HG03175 (cell line): ENCODE measurements around the gene PPY.
"Not testable (repeated sequence)": the region's sequence is repeated elsewhere in the genome, so short reads cannot be mapped to it uniquely, and the experiment has no call there.

Experiments
- ATAC-seq: cut with Tn5 transposase; IDR thresholded peaks from one replicate; pipeline ENCODE4 v1.9.1; 2021; ENCODE audit warnings: mild to moderate bottlenecking, moderate library complexity; ENCODE audit not compliant: unreplicated experiment

Gene PPY

GRCh38 chr17:43966276-43966675, 24.0 kb upstream of the PPY start:
- no peak for ATAC-seq

DNA sequence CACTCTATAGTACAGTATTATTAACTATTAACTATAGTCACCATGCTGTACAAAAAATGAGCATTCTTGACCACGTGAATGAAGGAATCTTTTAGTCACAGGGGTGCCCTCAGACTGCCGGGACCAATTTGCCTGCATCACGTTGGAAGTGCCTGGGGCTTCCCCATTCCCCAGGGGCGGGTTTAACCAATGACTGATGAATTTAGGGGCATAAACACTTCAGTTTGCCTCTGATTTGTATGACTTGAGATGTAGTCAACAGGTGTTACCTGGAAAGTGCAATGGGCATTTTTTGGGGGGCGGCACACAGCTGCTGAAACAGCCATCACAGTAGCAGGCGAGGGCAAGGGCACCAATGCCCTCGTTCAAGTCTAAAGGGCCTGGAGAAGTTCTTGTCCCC, 20.2 kb upstream of the PPY start:
- no peak for ATAC-seq

DNA sequence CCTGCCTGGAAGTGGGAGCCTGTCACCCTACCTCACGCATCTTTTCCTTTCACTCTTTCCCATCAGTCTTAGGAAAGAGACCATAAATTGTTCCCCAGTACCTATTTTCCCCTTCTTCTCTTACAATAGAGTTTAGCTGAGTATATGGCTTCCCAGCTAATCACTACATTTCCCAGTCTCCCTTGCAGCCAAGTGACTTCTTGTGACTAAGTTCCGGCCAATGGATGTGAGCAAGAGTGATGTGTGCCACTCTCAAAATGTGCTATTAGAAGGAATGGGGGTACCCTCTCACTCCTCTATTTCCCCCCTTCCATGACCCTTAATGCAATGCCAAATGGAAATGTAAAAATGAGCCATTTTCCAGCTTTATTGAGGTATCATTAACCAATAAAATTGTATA, 19.7 kb upstream of the PPY start:
- ATAC-seq: no peak

- ATAC-seq: not testable (repeated sequence)
These were observed 19.0 kb upstream of the PPY start for GRCh38 chr17:43961292-43961691.

DNA sequence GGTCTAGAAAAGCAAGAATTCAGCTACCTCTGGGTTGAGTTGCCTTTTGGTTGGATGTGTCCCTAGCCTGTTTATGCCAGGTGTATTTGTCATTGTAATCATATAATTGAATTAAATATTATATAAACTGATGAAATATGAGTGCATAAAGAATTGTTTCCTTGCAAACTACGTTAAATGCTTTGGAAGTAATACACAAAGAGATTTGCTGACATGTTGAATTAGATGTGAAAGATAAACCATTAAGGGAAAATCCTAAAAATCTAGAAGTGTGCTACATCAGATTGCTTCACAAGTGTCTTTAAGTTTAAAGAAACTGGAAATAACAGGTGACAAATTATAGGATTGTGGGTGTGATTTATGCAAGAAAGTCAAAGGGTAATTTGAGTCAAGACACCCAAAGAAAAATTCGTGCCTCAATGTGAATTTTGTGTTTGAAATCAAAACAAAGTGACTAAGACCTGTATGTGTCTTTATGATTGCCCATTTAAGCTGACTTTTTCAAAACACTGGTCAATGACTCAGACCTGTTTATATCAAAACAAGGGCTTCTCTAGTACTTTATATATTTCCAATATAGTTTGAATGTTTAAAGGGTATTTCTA, 16.6 kb upstream of the PPY start:
- ATAC-seq: no peak

DNA sequence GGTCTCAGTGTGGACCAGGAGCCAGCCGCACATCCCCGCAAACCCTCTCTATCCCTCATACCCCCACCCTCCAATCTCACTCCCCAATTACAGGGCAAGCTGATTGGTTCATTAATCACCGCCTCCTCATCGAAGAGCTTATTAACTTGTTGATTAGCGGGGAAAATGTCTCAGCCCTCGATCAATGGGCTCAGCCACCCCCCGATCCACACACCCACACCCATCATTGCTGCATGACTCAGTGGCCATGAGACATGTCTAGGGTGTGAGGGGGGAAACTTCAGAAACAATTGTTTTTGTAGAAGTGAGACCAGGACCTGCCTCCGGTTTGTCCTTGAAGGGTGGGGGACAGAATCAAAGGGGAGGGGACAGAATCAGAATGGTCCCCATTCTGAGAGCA, 13.9 kb upstream of the PPY start:
- no peak for ATAC-seq

DNA sequence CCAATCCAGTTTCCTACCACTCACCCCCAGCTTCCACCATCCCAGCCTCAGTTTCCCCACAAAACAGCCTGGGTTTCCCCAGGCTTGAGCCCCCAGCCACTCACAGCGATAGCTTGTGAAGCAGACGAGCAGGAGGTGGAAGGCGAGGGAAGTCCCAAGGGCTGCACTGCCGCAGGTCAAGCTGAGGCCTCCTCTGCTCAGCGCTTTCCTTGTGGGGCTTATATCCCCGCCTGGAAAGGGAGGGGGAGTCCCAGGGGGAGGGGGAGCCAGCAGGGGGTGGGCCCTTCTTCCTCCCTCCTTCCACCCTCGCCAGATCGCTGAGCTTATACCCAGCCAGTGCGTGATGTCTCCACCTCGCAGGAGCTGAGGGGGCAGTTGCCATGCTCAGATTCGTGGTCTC, 11.5 kb upstream of the PPY start, which contains the start of gene PYY:
PYY (minus strand) TSS at position 195 of the 400 bp plus-strand sequence. CDS start 457 bp downstream, outside the sequence.
- ATAC-seq: no peak

- no peak for ATAC-seq
These were observed 10.7 kb upstream of the PPY start for GRCh38 chr17:43952724-43953666.

GRCh38 chr17:43952351-43952723, 10.1 kb upstream of the PPY start:
- no peak for ATAC-seq

- no peak for ATAC-seq
These were observed 9.5 kb upstream of the PPY start for GRCh38 chr17:43951750-43952149.

- ATAC-seq: no peak
These were observed 8.3 kb upstream of the PPY start for GRCh38 chr17:43950554-43950953.

- ATAC-seq: no peak
These were observed 7.5 kb upstream of the PPY start for GRCh38 chr17:43949781-43950180.

GRCh38 chr17:43946781-43947180, 4.5 kb upstream of the PPY start:
- ATAC-seq: no peak

GRCh38 chr17:43945074-43945829, 3.0 kb upstream of the PPY start:
- ATAC-seq: no peak

- no peak for ATAC-seq
These were observed 1.6 kb downstream of the PPY start for GRCh38 chr17:43940630-43941029.

DNA sequence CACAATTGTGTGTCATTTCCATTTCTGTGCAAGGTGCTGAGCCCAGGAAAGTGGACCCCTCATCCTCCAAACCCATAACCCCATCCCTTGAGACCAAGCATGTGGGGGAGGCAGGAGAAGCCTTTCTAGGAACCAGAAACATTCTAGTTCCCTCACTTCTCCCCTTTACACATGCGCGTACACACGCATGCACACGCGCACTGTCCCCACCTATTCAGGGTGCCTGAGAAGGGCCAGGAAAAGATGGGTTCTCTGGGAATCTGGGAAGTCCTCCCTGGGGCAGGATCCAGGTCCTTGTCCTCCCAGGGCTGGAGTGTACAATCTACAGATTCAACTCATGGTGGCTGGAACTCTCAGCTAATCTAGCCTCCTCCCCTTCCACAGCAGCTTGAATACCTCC, 2.4 kb downstream of the PPY start:
- no peak for ATAC-seq

DNA sequence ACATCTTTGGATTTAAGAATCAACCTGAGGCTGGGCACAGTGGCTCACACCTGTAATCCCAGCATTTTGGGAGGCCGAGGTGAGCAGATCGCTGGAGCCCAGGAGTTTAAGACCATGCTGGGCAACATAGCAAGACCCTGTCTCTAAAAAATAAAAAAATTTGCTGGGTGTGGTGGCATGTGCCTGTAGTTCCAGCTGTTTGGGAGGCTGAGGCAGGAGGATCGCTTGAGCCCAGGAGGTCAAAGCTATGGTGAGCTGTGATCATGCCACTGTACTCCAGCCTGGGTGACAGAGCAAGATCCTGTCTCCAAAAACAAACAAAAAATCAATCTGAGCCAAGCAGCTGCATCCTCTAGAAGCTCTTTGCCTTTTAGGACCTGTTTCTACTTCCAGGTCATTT, 2.8 kb downstream of the PPY start:
- not testable (repeated sequence) for ATAC-seq

DNA sequence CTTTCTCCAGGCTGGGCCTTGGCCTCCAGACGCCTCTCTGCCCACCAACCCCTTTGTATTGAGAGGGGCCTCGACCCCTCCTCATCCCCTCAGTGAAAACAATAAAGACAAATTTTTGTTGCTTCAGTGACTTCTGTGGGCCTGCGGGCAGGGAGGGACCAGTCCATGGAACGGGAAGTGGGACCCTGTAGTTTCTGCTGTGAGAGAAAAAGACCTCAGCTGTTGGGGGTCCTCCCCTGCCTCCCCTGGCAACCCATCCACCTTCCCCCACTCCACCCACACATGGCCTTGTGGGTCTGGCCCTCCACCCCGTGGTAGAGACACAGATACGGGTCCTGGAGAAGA, 3.5 kb downstream of the PPY start:
- ATAC-seq: no peak

GRCh38 chr17:43936434-43936833, 5.8 kb downstream of the PPY start:
- no peak for ATAC-seq

GRCh38 chr17:43935926-43936261, 6.4 kb downstream of the PPY start:
- ATAC-seq: no peak

DNA sequence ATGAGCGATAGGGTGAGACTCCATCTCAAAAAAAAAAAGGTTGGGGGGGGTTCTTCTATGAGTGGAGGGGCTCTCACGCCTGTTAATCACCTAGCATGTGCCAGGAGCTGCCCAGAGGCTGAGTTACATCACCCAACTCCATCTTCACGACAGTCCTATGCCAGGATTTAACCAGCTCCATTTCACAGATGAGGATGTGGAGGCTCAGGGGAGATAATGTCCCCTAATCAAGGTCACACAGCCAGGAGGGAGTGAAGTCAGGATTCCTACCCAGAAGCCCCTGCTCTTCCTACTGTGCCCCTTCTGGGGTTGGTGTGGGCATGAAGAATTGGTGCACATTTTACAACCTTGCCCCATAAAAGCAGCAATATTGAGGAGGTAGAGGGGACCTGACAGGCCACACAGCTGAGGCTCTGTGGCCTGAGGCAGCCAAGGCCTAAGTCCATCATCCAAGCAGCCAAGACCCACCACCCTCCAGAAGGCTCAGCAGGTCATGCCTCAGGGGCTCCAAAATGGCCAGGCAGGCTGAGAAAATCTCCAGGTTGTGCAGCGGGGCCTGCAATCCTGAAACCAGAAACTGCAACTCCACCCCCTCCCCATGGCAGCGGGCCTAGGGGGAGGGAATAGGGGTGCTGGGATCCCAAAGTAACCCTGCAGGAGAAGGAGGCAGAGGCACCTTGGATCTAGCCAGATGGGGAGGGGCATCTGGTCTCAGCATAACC, 6.9 kb downstream of the PPY start:
- no peak for ATAC-seq
